Measurements from ENCODE around the gene YWHAB. TPM values are rescaled to one million over a fixed set of nuclear protein-coding genes. Genes with fewer than 3 reads are reported as not detected.

YWHAB gene
- total and polyA plus RNA-seq, 5 donors from 2014 or later: 303 to 927 (median 651) TPM

- no peaks in the 10 kb centered on the region for H3K9me3 Mint-ChIP-seq
- Histone ChIP-seq H3K4me1 (ENCODE audit: control insufficient read depth, insufficient read depth, low read length, poor library complexity, severe bottlenecking) (no peaks in the 10 kb centered on the region), H3K9me3 (ENCODE audit: control insufficient read depth in 2 of 2, low read length in 2 of 2) (no peaks in the 10 kb centered on the region), H3K4me3 (ENCODE audit: low read depth, low read length) (no peak overlapping the region), H3K27ac (ENCODE audit: insufficient read depth, low read length, poor library complexity, severe bottlenecking) (no peak overlapping the region), H3K27me3 (ENCODE audit: control insufficient read depth, insufficient read depth, low read length) (no peaks in the 10 kb centered on the region), H3K36me3 (ENCODE audit: control insufficient read depth, insufficient read depth, low read length) (peaks cover 17% of the 10 kb centered on the region)
- ATAC-seq (ENCODE audit: low read depth in 2 of 2): no peak
- H3K4me3 Mint-ChIP-seq: no peak overlapping the region
- no peaks in the 10 kb centered on the region for H3K27me3 Mint-ChIP-seq
- no peak overlapping the region for H3K27ac Mint-ChIP-seq
- peaks cover 6% of the 10 kb centered on the region for H3K36me3 Mint-ChIP-seq
- no peak for DNase-seq
- peaks cover 7 to 17% (median 12%) of the 10 kb centered on the region in 4 donors for H3K4me1 Mint-ChIP-seq
Measured at GRCh38 chr20:44917399-44917798, 31.9 kb downstream of the YWHAB start.

DNA sequence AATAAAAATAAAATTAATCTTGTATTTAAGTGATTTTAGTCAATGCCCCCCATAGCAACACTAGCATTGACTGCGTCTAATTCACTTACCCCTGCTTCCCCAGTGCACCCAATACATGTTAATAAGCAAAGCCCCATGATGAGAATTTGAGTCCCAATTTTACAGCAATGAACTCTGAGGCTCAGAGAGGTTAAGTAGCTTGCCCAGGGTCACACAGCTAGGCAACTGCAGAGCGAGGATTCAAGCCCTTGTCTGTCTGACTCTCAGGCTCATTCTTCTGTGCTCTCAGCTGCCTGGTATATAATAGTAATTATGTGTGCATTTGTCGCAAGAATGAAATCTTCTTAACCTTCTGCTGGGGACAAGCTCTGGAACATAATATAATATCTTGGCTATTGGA is 32.8 kb downstream of the YWHAB start:
- H3K36me3 Mint-ChIP-seq: peaks cover 13% of the 10 kb centered on the region
- peaks cover 7 to 17% (median 12%) of the 10 kb centered on the region in 4 donors for H3K4me1 Mint-ChIP-seq
- no peak overlapping the region for H3K27ac Mint-ChIP-seq

DNA sequence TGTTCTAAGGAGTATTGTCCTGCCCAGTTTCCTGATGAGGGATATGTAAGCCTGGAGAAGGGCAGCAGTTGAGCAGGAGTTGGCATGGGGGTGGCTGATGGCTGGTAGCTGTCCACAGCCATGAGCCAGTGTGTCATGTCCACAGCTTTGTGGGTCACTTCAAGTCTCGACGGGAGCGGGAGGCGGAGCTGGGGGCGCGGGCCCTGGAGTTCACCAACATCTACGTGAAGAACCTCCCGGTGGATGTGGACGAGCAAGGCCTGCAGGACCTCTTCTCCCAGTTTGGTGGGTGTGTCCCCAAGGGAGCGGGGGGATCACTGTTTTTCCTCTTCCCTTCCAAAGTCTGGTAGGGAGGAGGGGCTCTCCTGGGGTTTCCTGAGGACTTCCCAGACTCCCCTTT is 33.3 kb downstream of the YWHAB start:
- no peak overlapping the region for H3K27ac Mint-ChIP-seq
- H3K4me3 Mint-ChIP-seq: no peak overlapping the region
- DNase-seq (no peak), ATAC-seq (ENCODE audit: low read depth in 2 of 2) (no peak)
- peaks cover 15% of the 10 kb centered on the region for H3K36me3 ChIP-seq (ENCODE audit: control insufficient read depth, insufficient read depth, low read length)
- no peaks in the 10 kb centered on the region for H3K4me1 ChIP-seq (ENCODE audit: control insufficient read depth, insufficient read depth, low read length, poor library complexity, severe bottlenecking)
- peaks cover 9% of the 10 kb centered on the region for H3K36me3 Mint-ChIP-seq
- H3K9me3 Mint-ChIP-seq: no peaks in the 10 kb centered on the region
- no peaks in the 10 kb centered on the region for H3K27me3 ChIP-seq (ENCODE audit: control insufficient read depth, insufficient read depth, low read length)
- H3K27me3 Mint-ChIP-seq: no peaks in the 10 kb centered on the region
- H3K9me3 ChIP-seq (ENCODE audit: control insufficient read depth in 2 of 2, low read length in 2 of 2): no peaks in the 10 kb centered on the region
- H3K4me3 ChIP-seq (ENCODE audit: low read depth, low read length): no peak overlapping the region
- H3K27ac ChIP-seq (ENCODE audit: insufficient read depth, low read length, poor library complexity, severe bottlenecking): no peak overlapping the region
- H3K4me1 Mint-ChIP-seq: peaks cover 7 to 15% (median 11%) of the 10 kb centered on the region in 4 donors

More for the DNA sequence above, 32.8 kb downstream of the YWHAB start:
- Histone ChIP-seq H3K36me3 (ENCODE audit: control insufficient read depth, insufficient read depth, low read length) (peaks cover 18% of the 10 kb centered on the region), H3K27ac (ENCODE audit: insufficient read depth, low read length, poor library complexity, severe bottlenecking) (no peak overlapping the region), H3K4me3 (ENCODE audit: low read depth, low read length) (no peak overlapping the region), H3K4me1 (ENCODE audit: control insufficient read depth, insufficient read depth, low read length, poor library complexity, severe bottlenecking) (no peaks in the 10 kb centered on the region), H3K9me3 (ENCODE audit: control insufficient read depth in 2 of 2, low read length in 2 of 2) (no peaks in the 10 kb centered on the region), H3K27me3 (ENCODE audit: control insufficient read depth, insufficient read depth, low read length) (no peaks in the 10 kb centered on the region)
- ATAC-seq (ENCODE audit: low read depth in 2 of 2) (no peak), DNase-seq (no peak)
- no peaks in the 10 kb centered on the region for H3K27me3 Mint-ChIP-seq
- H3K4me3 Mint-ChIP-seq: no peak overlapping the region
- no peaks in the 10 kb centered on the region for H3K9me3 Mint-ChIP-seq

DNA sequence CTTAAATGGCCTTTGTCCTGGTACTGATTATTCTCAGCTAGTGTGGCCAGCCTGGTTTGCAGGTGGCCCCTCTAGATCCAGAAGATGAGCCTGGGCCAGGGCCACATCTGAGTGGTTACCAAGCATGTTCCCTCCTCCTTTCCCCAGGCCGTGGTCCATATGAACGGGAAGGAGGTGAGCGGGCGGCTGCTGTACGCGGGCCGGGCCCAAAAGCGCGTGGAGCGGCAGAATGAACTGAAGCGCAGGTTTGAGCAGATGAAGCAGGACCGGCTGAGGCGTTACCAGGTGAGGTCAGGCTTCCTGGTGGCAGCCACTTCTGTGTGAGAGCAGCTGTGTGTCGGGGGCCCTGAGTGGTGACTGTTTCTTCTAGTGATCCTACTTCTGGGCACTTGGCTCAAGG is 35.9 kb downstream of the YWHAB start:
- H3K27me3 ChIP-seq (ENCODE audit: control insufficient read depth, insufficient read depth, low read length): no peaks in the 10 kb centered on the region
- Mint-ChIP-seq H3K9me3 (no peaks in the 10 kb centered on the region), H3K4me3 (no peak overlapping the region), H3K36me3 (peaks cover 14% of the 10 kb centered on the region), H3K4me1 (no peaks in the 10 kb centered on the region), H3K27me3 (no peaks in the 10 kb centered on the region), H3K27ac (no peak overlapping the region)
- no peak for ATAC-seq (ENCODE audit: low read depth in 2 of 2)
- H3K27ac ChIP-seq (ENCODE audit: insufficient read depth, low read length, poor library complexity, severe bottlenecking): no peak overlapping the region
- DNase-seq: no peak
- H3K36me3 ChIP-seq (ENCODE audit: control insufficient read depth, insufficient read depth, low read length): peaks cover 15% of the 10 kb centered on the region
- no peaks in the 10 kb centered on the region for H3K4me1 ChIP-seq (ENCODE audit: control insufficient read depth, insufficient read depth, low read length, poor library complexity, severe bottlenecking)
- H3K9me3 ChIP-seq (ENCODE audit: control insufficient read depth in 2 of 2, low read length in 2 of 2): no peaks in the 10 kb centered on the region
- no peak overlapping the region for H3K4me3 ChIP-seq (ENCODE audit: low read depth, low read length)

DNA sequence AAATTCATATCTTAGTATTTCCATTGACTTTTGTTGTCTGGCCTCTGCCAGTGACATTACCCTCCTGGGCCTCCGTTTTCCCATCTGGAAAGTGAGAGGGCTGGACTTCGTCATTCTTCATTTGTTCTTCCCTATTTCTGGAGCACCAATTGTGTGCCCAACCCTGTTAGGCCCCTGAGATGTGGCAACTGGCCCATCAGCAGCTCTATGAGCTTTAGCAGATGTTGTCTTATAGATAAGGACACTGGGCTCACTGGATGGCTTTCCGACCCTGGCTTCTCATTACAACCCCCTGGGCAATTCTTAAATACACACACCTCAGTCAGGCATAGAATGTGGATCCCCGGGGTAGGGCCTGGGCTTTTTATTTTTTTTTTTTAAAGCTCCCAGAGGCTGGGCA is 39.0 kb downstream of the YWHAB start:
- Mint-ChIP-seq H3K9me3 (no peaks in the 10 kb centered on the region), H3K27me3 (no peaks in the 10 kb centered on the region), H3K27ac (no peak overlapping the region), H3K36me3 (peaks cover 14% of the 10 kb centered on the region), H3K4me3 (no peak overlapping the region), H3K4me1 (no peaks in the 10 kb centered on the region)
- Histone ChIP-seq H3K36me3 (ENCODE audit: control insufficient read depth, insufficient read depth, low read length) (peaks cover 10% of the 10 kb centered on the region), H3K4me1 (ENCODE audit: control insufficient read depth, insufficient read depth, low read length, poor library complexity, severe bottlenecking) (no peaks in the 10 kb centered on the region), H3K27me3 (ENCODE audit: control insufficient read depth, insufficient read depth, low read length) (no peaks in the 10 kb centered on the region), H3K4me3 (ENCODE audit: low read depth, low read length) (no peak overlapping the region), H3K27ac (ENCODE audit: insufficient read depth, low read length, poor library complexity, severe bottlenecking) (no peak overlapping the region), H3K9me3 (ENCODE audit: control insufficient read depth in 2 of 2, low read length in 2 of 2) (no peaks in the 10 kb centered on the region)
- no peak for DNase-seq
- no peak for ATAC-seq (ENCODE audit: low read depth in 2 of 2)

DNA sequence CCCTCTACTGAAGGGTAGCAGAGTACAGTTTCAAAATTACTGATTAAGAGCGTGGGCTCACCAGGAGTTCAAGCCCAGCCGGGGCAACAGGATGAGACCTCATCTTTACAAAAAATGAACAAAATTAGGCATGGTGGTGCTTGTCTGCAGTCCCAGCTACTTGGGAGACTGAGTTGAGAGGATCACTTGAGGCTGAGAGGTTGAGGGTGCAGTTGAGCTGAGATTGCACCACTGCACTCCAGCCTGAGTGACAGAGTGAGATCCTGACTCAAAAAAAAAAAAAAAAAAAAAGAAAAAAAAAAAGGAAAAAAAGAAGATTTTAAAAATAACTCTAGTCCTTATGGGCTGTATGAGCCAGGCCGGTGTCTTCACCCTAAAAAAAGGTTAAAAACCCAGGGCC is 43.1 kb downstream of the YWHAB start:
- no peak overlapping the region for H3K27ac Mint-ChIP-seq

GRCh38 chr20:44930517-44931168 is 45.1 kb downstream of the YWHAB start:
- H3K27me3 ChIP-seq (ENCODE audit: control insufficient read depth, insufficient read depth, low read length): no peaks in the 10 kb centered on the region
- no peaks in the 10 kb centered on the region for H3K9me3 ChIP-seq (ENCODE audit: control insufficient read depth in 2 of 2, low read length in 2 of 2)
- Mint-ChIP-seq H3K4me3 (no peak overlapping the region), H3K9me3 (no peaks in the 10 kb centered on the region), H3K27me3 (no peaks in the 10 kb centered on the region), H3K27ac (no peak overlapping the region), H3K4me1 (peaks cover 0 to 5% (median 0%) of the 10 kb centered on the region in 4 donors), H3K36me3 (peaks cover 16% of the 10 kb centered on the region)
- no peaks in the 10 kb centered on the region for H3K4me1 ChIP-seq (ENCODE audit: control insufficient read depth, insufficient read depth, low read length, poor library complexity, severe bottlenecking)
- ATAC-seq (ENCODE audit: low read depth in 2 of 2) (no peak), DNase-seq (no peak)
- H3K27ac ChIP-seq (ENCODE audit: insufficient read depth, low read length, poor library complexity, severe bottlenecking): no peak overlapping the region
- no peak overlapping the region for H3K4me3 ChIP-seq (ENCODE audit: low read depth, low read length)
- peaks cover 12% of the 10 kb centered on the region for H3K36me3 ChIP-seq (ENCODE audit: control insufficient read depth, insufficient read depth, low read length)

More for the DNA sequence above, 43.1 kb downstream of the YWHAB start:
- Mint-ChIP-seq H3K27me3 (no peaks in the 10 kb centered on the region), H3K4me3 (no peak overlapping the region), H3K9me3 (no peaks in the 10 kb centered on the region), H3K36me3 (peaks cover 17% of the 10 kb centered on the region), H3K4me1 (no peaks in the 10 kb centered on the region)
- Histone ChIP-seq H3K27ac (ENCODE audit: insufficient read depth, low read length, poor library complexity, severe bottlenecking) (no peak overlapping the region), H3K9me3 (ENCODE audit: control insufficient read depth in 2 of 2, low read length in 2 of 2) (no peaks in the 10 kb centered on the region), H3K36me3 (ENCODE audit: control insufficient read depth, insufficient read depth, low read length) (peaks cover 9% of the 10 kb centered on the region), H3K4me3 (ENCODE audit: low read depth, low read length) (no peak overlapping the region), H3K4me1 (ENCODE audit: control insufficient read depth, insufficient read depth, low read length, poor library complexity, severe bottlenecking) (no peaks in the 10 kb centered on the region), H3K27me3 (ENCODE audit: control insufficient read depth, insufficient read depth, low read length) (no peaks in the 10 kb centered on the region)
- ATAC-seq (ENCODE audit: low read depth in 2 of 2) (no peak), DNase-seq (no peak)

GRCh38 chr20:44931911-44932310 is 46.4 kb downstream of the YWHAB start:
- H3K4me3 ChIP-seq (ENCODE audit: low read depth, low read length): no peak overlapping the region
- DNase-seq: no peak
- H3K4me1 Mint-ChIP-seq: peaks cover 0 to 5% (median 0%) of the 10 kb centered on the region in 4 donors
- no peaks in the 10 kb centered on the region for H3K27me3 ChIP-seq (ENCODE audit: control insufficient read depth, insufficient read depth, low read length)
- H3K9me3 Mint-ChIP-seq: no peaks in the 10 kb centered on the region
- H3K27me3 Mint-ChIP-seq: no peaks in the 10 kb centered on the region
- no peak overlapping the region for H3K27ac Mint-ChIP-seq
- no peaks in the 10 kb centered on the region for H3K9me3 ChIP-seq (ENCODE audit: control insufficient read depth in 2 of 2, low read length in 2 of 2)
- no peak for ATAC-seq (ENCODE audit: low read depth in 2 of 2)
- no peak overlapping the region for H3K27ac ChIP-seq (ENCODE audit: insufficient read depth, low read length, poor library complexity, severe bottlenecking)
- H3K36me3 Mint-ChIP-seq: peaks cover 17% of the 10 kb centered on the region
- H3K4me1 ChIP-seq (ENCODE audit: control insufficient read depth, insufficient read depth, low read length, poor library complexity, severe bottlenecking): no peaks in the 10 kb centered on the region
- no peak overlapping the region for H3K4me3 Mint-ChIP-seq
- peaks cover 17% of the 10 kb centered on the region for H3K36me3 ChIP-seq (ENCODE audit: control insufficient read depth, insufficient read depth, low read length)

Measured in CD4-positive, CD25-positive, alpha-beta regulatory T cell (primary cell).